Measurements from ENCODE around the gene ABLIM2.

DNA sequence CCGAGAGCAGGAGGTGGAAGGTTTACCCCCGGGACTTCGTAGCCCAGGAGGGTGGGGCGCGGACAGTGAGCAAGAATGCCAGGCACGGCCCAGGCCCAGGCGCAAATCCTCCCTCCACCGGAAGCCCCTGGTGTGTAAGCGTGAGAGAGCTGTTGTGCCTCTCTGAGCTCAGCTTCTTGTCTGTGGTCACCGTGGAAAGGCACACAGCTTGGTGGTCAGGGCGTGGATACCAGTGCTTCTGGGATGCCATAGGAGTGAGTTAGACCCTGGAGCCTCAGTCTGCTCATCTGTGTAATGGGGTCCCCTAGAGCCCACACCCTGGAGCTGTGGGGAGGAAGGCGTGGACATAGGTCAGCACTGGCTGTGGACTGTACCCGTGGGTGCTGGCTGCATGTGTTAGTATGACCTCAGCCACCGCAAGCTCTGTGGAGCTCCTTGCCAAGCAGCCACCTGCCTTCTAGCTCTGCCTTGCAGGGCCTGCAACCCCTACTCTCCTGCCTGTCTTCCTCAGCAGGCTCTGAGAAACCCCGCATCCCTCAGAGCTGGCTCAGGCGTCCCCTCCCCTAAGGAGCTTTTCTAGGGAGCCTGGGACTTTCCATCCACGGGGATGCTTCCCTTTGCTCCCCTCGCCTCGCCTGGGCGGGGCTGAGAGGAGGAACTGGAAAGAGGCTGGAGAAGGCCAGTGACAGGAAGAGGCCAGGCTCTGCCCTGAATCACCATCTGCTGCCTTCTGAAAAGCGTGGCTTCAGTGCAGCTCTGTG lies 190.9 kb downstream of the ABLIM2 start:
- TF ChIP-seq, protein P1, sequence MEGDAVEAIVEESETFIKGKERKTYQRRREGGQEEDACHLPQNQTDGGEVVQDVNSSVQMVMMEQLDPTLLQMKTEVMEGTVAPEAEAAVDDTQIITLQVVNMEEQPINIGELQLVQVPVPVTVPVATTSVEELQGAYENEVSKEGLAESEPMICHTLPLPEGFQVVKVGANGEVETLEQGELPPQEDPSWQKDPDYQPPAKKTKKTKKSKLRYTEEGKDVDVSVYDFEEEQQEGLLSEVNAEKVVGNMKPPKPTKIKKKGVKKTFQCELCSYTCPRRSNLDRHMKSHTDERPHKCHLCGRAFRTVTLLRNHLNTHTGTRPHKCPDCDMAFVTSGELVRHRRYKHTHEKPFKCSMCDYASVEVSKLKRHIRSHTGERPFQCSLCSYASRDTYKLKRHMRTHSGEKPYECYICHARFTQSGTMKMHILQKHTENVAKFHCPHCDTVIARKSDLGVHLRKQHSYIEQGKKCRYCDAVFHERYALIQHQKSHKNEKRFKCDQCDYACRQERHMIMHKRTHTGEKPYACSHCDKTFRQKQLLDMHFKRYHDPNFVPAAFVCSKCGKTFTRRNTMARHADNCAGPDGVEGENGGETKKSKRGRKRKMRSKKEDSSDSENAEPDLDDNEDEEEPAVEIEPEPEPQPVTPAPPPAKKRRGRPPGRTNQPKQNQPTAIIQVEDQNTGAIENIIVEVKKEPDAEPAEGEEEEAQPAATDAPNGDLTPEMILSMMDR (IDR thresholded peaks at IDR 0.05), result no peak
- no peak for TF ChIP-seq POLR2A (IDR thresholded peaks at IDR 0.05; ENCODE audit: low read depth)
